HEK293T (cell line): Measurements from ENCODE around the gene REXO1.

ENCODE experiments used
- CTCF ChIA-PET: fragments of 350-600 bp; formaldehyde crosslinking; extraction: SDS; loops from one replicate; lab custom pipeline; 2021; ENCODE audit warnings: antibody characterized with exemption, inconsistent platforms; lab: Yijun Ruan, JAX
- POLR2A ChIA-PET: fragments of 350-600 bp; formaldehyde crosslinking; extraction: SDS; loops from one replicate; lab custom pipeline; 2020; ENCODE audit warnings: antibody characterized with exemption, inconsistent platforms; lab: Yijun Ruan, JAX
- DNase-seq: peaks from one replicate; pipeline ENCODE4 v3.0.0; 2012; ENCODE audit warnings: mixed read lengths; ENCODE audit errors: extremely low spot score
- ARNT ChIP-seq: fragments of 450-650 bp; IDR thresholded peaks from 2 replicates; pipeline ENCODE4 v1.6.1; 2017; ENCODE audit warnings: mild to moderate bottlenecking
- BHLHE40 ChIP-seq: fragments of 450-650 bp; IDR thresholded peaks from 2 replicates; pipeline ENCODE4 v1.6.1; 2016; ENCODE audit warnings: mild to moderate bottlenecking, moderate library complexity, borderline replicate concordance
- CTBP1 ChIP-seq: fragments of 450-650 bp; IDR thresholded peaks from 2 replicates; pipeline ENCODE4 v1.6.1; 2016; ENCODE audit warnings: borderline replicate concordance
- ELF4 ChIP-seq: fragments of 450-650 bp; IDR thresholded peaks from 2 replicates; pipeline ENCODE4 v1.6.1; 2017; ENCODE audit warnings: antibody characterized with exemption
- FOXA1 ChIP-seq: fragments of 450-650 bp; IDR thresholded peaks from 2 replicates; pipeline ENCODE4 v1.6.1; 2016; ENCODE audit warnings: mild to moderate bottlenecking
- FOXK2 ChIP-seq: fragments of 450-650 bp; IDR thresholded peaks from 2 replicates; pipeline ENCODE4 v1.6.1; 2016; ENCODE audit warnings: mild to moderate bottlenecking
- FOXM1 ChIP-seq: fragments of 450-650 bp; IDR thresholded peaks from 2 replicates; pipeline ENCODE4 v1.6.1; 2017; ENCODE audit warnings: mild to moderate bottlenecking, borderline replicate concordance
- HDGF ChIP-seq: fragments of 450-650 bp; IDR thresholded peaks from 2 replicates; pipeline ENCODE4 v1.6.1; 2017; ENCODE audit warnings: antibody characterized with exemption, borderline replicate concordance
- L3MBTL2 ChIP-seq: fragments of 450-650 bp; conservative IDR thresholded peaks from 2 replicates; pipeline ENCODE4 v1.6.1; 2016; ENCODE audit warnings: mild to moderate bottlenecking
- LEF1 ChIP-seq: fragments of 450-650 bp; IDR thresholded peaks from 2 replicates; pipeline ENCODE4 v1.6.1; 2017; ENCODE audit warnings: mild to moderate bottlenecking, borderline replicate concordance
- NFRKB ChIP-seq: fragments of 450-650 bp; IDR thresholded peaks from 2 replicates; pipeline ENCODE4 v1.6.1; 2016; ENCODE audit warnings: mild to moderate bottlenecking, moderate library complexity
- SP1 ChIP-seq: fragments of 450-650 bp; IDR thresholded peaks from 2 replicates; pipeline ENCODE4 v1.6.1; 2017
- SUZ12 ChIP-seq: fragments of 450-650 bp; IDR thresholded peaks from 2 replicates; pipeline ENCODE4 v1.6.1; 2016; ENCODE audit warnings: mild to moderate bottlenecking
- TARDBP ChIP-seq: fragments of 450-650 bp; IDR thresholded peaks from 2 replicates; pipeline ENCODE4 v1.6.1; 2016
- ZNF384 ChIP-seq: fragments of 450-650 bp; IDR thresholded peaks from 2 replicates; pipeline ENCODE4 v1.6.1; 2016
- TF ChIP-seq, protein P1 (sequence below): fragments of 450-650 bp; IDR thresholded peaks from 2 replicates; pipeline ENCODE4 v1.6.1; 2016

The REXO1 gene

DNA sequence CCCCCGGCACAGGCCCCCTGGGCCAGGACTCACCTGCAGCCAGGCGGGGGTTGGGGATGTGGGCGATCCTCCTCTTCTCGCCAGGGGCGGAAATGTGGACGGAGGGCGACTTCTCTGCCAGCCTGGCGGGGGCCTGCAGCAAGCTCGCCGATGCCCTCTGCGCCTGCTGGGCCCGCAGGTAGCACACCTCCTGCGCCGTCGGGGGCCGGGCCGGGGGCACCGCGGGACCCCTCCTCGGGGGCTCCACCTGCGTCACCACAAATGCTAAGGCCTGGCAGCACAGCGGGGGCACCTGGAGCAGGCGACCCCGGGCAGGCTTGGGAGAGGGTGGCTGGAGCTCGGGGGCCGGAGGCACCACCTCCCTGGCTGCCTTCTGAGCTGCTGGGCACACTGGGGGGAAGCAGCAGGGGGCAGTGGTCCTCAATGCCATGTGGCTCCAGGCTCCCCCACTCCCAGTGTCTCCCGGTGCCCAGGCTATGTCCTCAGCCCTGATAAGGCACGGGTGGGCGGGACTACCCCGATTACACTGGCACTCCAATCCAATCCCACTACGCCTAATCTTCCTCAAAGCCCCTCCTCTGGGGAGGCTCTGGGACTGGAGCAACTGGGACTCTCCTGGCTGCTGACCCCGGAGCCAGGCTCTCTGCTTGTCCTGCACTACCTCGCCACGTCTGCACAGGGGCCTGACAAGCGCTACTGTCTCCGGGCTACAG lies 24.6 kb downstream of the REXO1 start:
- DNase-seq, result no peak
- TF ChIP-seq FOXK2 (no peak), BHLHE40 (no peak), TARDBP (no peak), FOXM1 (no peak), SUZ12 (no peak), HDGF (no peak), ZNF384 (no peak), SP1 (no peak), CTBP1 (no peak), L3MBTL2 (no peak), FOXA1 (no peak), NFRKB (no peak), ELF4 (no peak)
- TF ChIP-seq, protein P1, sequence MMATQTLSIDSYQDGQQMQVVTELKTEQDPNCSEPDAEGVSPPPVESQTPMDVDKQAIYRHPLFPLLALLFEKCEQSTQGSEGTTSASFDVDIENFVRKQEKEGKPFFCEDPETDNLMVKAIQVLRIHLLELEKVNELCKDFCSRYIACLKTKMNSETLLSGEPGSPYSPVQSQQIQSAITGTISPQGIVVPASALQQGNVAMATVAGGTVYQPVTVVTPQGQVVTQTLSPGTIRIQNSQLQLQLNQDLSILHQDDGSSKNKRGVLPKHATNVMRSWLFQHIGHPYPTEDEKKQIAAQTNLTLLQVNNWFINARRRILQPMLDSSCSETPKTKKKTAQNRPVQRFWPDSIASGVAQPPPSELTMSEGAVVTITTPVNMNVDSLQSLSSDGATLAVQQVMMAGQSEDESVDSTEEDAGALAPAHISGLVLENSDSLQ, result no peak
- ChIA-PET POLR2A (no interaction called here), CTCF (interaction anchor here (1.7 kb wide), 1 partner anchor 15 kb away, joined by 4 read pairs; no protein-coding TSS in a partner anchor)

DNA sequence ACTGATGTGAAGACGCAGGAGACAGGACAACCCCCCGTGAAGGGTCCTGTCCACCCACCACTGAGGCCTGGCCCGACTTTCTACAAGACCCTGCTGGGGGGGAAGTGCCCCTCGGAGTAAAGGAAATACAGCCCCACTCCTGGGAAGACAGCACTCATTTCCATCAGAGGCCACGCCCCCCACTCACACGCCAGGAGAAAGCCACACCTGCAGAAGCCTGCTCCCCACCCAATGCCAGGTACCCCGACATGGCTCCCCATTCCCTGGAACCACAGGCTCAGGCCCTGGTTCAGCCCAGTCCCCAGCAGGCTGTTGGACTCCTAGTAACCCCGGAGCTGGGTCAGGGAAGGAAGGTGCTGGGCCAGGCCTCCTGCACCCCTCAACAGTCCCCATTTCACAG lies 25.3 kb downstream of the REXO1 start:
- TF ChIP-seq L3MBTL2, result no peak
- TF ChIP-seq, protein P1, result no peak
- no peak for TF ChIP-seq TARDBP
- no peak for TF ChIP-seq SUZ12
- TF ChIP-seq FOXA1, result no peak
- no peak for TF ChIP-seq ARNT
- TF ChIP-seq HDGF, result no peak
- no peak for TF ChIP-seq ZNF384
- no peak for TF ChIP-seq FOXM1
- TF ChIP-seq LEF1, result no peak
- TF ChIP-seq NFRKB, result no peak
- no peak for TF ChIP-seq BHLHE40
- POLR2A ChIA-PET, result no interaction called here
- no peak for DNase-seq
- CTCF ChIA-PET, result interaction anchor here (1.7 kb wide), 1 partner anchor 16 kb away, joined by 4 read pairs; no protein-coding TSS in a partner anchor

DNA sequence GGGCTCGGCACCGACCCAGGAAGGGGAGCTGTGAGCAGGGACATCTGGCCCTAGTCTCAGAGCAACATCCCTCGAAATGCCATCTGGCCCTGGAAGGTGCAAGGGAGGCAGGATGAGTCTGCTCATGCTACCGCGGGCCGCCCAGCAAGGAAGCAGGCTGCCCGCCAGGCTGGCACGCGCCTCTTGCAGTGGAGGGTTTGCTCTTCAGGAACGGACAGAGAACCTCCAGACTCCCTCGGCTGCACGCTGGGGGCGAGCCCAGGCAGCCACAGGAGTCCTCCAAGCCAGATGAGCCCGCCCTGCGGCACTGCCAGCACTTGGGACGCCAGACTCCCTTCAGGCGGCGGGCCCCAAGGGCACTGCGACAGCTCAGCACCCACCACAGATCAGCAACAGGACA lies 26.1 kb downstream of the REXO1 start:
- no peak for TF ChIP-seq ARNT
- TF ChIP-seq SP1, result no peak
- no peak for TF ChIP-seq LEF1
- TF ChIP-seq FOXK2, result no peak
- no peak for TF ChIP-seq CTBP1
- no peak for TF ChIP-seq FOXA1
- POLR2A ChIA-PET, result no interaction called here
- DNase-seq, result no peak
- CTCF ChIA-PET, result interaction anchor here (1.7 kb wide), 1 partner anchor 16 kb away, joined by 4 read pairs; no protein-coding TSS in a partner anchor

DNA sequence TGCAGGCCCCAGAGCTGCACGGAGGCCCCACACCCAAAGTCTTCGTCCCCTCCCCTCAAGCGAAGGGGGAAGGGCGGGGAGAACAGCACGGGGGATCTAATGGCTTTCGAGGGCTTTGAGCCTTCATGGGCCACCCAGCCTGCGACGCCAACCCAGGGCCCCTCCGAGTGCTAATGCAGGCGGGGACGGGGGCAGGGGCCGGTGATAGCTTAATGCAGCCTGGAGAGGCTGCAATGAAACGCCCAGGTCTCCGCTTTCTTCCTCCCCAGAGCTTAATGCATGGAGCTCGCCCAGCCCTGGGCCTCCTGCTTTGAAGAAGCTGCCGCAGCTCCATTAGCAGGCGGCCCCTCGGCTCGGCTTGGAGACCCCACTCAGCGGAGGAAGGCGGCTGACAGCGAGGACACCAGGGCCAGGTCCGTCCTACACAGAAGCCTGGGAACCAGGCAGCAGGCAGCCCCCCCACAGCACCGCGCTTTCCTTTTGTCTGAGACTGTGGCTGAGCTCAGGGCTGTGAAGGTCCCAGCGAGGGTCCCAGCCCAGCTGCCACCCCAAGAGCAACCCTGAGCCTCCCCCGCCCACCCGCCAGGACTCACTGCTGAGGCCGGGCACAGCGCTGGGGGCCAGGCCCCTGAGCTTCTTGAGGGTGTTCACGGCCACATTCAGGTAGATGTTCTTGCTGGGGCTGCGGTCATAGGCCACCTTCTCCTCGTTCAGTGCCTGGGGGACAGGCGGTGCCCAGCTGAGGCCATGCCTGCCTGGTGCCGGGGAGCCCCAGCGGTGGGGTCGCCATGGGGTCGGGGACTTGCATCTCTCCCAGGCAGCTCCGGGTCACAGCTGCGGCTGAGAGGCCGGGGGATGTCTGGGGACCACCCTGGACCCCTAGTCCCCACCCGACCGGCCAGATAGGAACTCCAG lies 28.7 kb downstream of the REXO1 start:
- DNase-seq, result no peak
- no peak for TF ChIP-seq FOXA1
- TF ChIP-seq L3MBTL2, result no peak
- TF ChIP-seq SUZ12, result no peak
- TF ChIP-seq BHLHE40, result no peak
- TF ChIP-seq ARNT, result no peak
- TF ChIP-seq, protein P1, result no peak
- no peak for TF ChIP-seq LEF1
- no peak for TF ChIP-seq FOXK2
- TF ChIP-seq NFRKB, result no peak
- TF ChIP-seq TARDBP, result no peak
- no peak for TF ChIP-seq ELF4
- TF ChIP-seq FOXM1, result no peak
- TF ChIP-seq CTBP1, result no peak
- no peak for TF ChIP-seq HDGF
- no peak for TF ChIP-seq ZNF384
- CTCF ChIA-PET, result interaction anchor here (1.3 to 1.9 kb wide), 2 partner anchors 18 to 147 kb away, joined by 4 to 5 read pairs; no protein-coding TSS in a partner anchor
- POLR2A ChIA-PET, result no interaction called here

DNA sequence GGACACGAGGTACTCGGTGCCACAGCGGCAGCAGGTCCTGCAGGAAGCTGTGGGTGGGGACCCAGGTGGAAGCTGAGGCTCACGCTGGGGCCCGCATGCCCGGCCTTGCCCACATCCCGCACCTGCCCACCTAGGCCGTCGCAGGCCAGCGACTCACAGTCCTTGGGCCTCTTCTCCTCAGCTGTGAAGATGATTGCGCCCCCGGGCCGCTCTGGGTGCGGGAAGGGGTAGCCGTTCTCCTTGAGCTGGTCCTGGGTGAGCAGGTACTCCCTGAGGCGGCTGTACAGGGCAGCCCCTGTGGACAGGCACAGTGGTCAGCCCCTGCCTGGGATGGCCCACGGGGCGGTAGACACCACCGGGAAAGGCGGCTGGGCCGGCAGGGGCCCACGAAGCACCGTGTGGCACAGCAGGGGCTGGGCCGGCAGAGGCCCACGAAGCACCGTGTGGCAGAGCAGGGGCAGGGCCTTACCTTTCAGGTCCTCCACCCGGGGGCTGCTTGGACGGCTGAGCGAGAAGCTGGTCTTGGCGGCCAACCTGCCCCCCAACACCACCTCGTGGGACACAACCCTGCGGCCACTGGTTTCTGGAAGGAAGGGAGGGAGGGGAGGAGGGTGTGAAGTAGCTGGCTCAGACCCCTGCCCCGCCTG lies 29.6 kb downstream of the REXO1 start:
- CTCF ChIA-PET, result interaction anchor here (1.9 kb wide), 1 partner anchor 146 kb away, joined by 5 read pairs; no protein-coding TSS in a partner anchor
- POLR2A ChIA-PET, result no interaction called here

More for the DNA sequence above, 29.6 kb downstream of the REXO1 start:
- no peak for DNase-seq
- TF ChIP-seq ZNF384 (no peak), ELF4 (no peak), NFRKB (no peak)
